ENCODE data around the gene H2BK1.

H2BK1 gene

DNA sequence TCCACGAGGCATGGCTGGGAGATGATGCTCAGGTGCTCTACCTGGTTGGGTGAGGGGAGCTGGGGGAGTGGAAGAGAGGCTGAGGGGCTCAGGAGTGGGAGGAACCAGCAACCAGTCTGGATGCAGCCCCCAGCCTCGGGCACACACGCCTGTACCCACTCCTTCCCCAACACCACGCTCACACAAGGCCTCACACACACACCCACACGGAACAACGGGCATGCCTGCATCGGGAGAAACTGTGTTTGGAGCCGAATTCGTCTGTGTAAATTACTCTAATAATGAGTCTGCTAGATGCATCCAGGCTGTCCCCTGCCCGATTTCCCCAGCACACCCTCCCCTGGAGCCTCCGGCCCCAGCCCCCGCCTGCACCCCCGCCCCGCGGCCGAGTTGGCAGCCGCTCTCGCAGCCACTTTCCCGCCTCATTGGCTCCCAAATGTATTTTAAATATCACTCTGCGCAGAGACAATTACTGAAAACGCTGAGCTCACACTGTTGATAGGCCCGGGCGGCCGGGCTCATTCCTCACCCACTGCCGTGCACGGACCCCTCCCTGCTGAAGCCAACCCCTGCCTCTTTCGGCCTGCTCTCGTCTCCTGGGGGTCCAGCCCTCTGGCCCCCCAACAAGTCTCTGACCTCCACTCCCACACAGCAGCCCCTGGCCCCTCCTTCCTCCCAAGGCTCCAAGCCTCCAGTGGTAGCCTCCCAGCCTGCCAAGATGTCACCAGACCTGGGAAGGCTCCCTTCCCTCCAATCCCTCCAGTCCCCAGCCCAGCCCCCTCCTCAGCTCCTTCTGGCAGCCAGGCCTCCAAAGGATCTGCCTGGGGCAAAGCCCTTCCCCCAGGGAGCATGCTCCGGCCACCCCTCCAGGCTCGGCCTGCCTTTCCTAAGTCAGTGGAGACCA is 11.1 kb downstream of the H2BK1 start:
- DNase-seq, result peak; percentile 71 to 81

DNA sequence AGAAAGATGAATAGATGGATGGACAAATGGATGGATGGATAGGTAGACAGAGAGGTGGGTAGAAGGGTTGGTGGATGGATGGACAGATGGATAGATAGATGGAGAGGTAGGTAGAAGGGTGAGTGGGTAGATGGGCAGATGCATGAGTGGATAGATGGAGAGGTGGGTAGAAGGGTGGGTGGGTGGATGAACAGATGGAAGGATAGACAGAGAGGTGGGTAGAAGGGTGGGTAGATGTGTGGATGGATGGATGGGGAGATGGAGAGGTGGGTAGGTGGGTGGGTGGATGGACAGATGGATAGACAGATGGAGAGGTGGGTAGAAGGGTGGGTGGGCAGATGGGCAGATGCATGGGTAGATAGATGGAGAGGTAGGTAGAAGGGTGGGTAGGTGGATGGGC is 12.4 kb downstream of the H2BK1 start:
- no peak for DNase-seq

DNA sequence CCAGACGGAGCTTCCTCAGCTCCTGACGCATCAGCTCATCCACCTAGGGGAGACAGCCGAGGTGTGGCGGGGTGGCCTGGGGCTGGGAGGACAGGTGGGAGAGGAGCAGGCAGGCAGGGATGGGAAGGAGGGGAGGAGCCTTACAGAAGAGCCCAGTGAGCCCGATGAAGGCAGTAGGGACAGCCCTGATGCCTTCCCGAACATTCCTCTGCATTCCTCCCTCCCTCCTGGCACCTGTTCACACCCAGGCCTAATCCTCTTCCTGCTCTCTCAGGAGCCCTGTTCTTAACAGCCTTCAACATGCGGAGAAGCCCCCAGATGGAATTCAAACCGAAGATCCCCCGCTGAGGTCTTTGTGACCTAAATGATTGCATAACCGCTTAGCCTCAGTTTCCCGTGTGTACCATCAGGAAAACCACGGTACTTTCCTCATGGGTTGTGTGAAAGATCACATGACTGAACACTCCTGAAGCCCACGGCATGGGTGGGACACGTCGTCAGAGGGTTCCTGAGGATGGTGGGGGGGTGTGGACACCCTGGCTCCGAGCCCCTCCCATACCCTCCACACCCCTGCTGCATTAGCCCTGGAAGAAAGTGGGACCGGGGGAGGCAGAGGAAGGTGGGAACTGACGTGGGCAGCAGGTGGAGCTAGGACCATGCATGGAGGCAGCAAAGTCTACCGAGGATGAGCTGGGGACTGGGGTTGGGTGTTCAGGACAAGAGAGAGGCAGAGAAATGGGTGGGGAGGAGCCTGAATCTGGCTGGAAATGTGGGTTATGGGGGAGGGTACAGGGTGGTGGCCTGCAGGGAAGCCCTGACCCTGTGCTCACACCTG is 14.5 kb downstream of the H2BK1 start:
- DNase-seq, result no peak

DNA sequence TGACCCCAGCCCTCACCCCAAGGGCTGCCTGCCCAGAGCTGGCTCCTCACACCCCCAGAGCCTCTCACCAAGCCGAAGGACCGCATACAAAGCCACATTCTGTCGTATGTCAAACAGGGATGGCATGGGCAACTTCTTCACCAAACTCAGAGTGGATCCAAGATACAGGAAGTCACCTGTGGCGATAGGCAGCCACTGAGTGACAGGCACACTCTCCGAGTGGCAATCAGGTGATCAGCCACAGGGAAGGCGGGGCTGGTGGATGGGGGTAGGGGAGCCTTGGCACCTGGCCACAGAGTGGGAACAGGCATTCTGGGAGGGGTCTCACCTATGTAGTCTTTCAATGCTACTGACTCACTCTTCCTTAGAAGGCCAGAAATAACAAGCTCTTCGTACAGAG is 16.1 kb downstream of the H2BK1 start:
- DNase-seq, result no peak

DNA sequence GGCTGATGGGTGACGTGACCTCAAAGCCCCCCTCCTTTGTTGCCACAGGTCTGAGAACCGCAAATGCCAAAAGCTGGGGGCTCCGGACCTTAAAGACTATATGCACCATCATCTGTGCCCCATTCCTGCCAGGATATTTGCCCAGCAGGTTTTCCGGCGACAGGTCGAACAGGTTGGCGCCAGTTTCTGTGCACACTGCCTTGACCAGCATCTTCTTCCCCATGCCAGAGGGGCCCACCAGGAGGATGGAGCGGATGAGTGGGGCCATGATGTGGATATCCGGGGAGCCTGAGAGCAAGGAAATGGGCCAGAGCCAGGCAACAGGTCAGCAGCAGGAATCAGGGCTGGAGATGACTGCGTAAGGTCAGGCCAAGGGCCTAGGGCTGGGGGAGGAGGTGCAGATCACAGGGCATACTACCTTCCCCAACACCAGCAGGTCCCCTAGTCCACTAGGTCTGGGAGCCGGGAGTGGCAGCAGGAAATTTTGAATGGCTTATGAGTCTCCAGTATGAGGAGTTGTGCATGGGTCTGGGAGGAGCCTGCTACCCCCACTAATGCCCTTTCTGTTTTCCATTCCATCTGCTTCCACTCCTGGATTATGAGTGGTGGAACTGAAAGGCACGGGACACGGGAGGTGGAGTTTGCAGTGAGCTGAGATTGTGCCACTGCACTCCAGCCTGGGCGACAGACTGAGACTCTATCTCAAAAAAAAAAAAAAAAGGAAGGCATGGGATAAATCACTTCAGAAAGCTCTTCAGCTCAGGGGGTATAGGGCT is 16.9 kb downstream of the H2BK1 start:
- no peak for DNase-seq

DNA sequence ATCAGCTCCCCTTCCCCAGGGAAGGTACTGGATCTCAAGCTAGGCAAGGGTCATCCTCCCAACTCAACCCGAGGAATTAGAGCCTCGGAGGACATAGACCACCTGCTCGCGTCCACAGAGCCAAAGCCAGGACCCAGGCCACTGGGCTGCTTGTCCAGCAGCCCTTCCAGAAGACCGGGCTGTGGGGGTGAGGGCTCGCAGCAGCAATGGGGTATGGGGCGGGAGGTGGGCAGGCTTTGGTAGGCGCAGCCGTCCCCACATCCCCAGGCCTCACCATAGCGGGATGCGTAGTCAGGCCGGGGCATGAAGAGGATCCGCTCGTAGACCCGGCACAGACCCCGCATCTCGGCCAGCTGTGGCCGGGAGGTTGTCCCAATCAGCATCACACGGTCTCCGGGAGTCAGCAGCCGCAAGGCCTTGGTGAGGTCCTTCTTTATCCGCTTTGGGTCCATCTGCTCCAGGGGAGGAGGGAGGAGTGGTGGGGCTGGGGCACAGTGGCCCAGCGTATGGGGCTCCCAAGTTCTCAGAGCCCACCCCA is 18.2 kb downstream of the H2BK1 start:
- DNase-seq, result no peak

DNA sequence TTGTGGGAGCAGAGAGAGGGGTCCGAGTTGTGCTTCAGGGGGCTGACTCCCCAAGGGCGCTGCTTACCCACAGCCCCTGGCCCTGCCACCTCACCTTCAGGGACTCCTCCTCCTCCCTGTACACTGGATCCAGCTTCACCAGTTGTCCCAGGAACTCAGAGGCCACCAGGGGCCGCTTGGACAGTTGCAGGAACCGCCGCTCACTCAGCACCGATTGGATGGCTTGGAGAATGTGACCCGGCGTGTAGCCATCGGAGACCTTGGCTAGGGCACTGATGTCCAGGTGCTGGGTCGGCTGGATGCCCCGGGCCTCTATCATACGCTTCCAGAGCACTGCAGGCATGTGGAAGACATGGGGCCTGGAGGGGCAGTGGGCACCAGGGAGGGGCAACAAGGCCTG is 18.7 kb downstream of the H2BK1 start:
- DNase-seq, result no peak

DNA sequence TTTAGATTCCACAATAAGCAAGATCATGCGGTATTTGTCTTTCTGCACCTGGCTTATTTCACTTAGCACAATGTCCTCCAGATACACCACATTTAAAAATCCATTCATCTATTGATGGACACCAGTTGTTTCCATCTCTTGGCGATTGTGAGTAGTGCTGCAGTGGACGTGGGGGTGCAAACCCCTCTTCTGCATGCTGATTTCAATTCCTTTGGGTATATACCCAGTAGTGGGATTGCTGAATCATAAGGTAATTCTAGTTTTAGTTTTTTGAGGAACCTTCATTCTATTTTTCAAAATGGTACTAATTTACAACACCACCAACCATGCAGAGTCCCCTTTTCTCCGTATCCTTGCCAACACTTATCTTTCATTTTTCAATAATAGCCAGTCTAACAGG is 21.2 kb downstream of the H2BK1 start:
- DNase-seq, result no peak

DNA sequence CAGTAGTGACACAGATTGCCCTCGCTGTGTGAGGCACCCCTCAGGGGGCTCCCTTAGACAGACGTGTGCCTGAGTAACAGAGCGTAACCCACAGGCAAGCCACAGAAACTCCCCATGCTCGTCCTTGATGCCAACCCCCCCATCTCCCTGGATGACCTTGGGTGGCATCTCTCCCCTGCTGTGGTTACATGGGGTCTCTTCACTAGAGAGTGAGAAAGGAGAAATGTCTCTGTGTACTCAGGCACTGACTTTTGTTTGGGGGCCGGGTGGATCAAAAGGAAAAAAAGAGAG is 22.1 kb downstream of the H2BK1 start:
- no peak for DNase-seq

DNA sequence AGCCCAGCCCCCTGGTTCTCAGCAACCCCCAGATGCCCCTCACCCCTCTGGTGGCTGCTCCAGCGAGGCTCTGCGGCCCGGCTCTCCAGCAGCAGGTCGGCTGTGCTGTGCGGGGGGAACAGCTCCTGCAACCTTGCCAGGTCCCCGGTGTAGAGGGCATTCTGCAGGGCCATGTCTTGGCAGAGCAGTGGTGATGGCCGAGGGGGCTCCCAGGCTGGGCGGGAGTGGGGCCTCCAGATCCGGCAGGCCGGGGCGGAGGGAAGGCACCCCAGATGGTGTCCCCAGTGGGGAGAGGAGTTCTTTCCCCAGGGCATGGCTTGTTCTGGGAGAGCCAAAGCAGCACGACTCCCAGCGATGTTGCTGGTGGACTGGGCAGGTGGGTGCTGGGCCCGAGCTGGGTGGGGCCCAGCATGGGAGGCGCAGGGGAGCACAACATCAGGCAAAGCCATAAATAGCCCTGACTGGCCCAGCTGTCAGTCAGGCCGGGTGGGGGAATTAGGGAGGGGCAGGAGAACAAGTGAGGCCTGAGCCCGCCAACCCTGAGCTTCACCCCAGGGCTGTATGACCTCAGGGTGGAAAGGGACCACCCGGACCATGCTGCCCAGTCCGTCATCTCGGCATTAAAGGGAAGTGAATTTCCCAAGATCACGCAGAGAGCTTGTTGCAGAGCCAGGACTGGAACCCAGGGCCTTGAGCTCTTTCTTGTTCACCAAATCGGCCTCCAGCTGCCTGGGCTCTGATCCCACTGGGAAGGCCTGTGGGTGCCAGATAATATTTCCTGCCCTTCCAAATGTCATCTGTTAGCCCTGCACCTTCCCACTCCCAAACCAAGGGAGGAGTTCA is 22.7 kb downstream of the H2BK1 start:
- DNase-seq, result no peak

DNA sequence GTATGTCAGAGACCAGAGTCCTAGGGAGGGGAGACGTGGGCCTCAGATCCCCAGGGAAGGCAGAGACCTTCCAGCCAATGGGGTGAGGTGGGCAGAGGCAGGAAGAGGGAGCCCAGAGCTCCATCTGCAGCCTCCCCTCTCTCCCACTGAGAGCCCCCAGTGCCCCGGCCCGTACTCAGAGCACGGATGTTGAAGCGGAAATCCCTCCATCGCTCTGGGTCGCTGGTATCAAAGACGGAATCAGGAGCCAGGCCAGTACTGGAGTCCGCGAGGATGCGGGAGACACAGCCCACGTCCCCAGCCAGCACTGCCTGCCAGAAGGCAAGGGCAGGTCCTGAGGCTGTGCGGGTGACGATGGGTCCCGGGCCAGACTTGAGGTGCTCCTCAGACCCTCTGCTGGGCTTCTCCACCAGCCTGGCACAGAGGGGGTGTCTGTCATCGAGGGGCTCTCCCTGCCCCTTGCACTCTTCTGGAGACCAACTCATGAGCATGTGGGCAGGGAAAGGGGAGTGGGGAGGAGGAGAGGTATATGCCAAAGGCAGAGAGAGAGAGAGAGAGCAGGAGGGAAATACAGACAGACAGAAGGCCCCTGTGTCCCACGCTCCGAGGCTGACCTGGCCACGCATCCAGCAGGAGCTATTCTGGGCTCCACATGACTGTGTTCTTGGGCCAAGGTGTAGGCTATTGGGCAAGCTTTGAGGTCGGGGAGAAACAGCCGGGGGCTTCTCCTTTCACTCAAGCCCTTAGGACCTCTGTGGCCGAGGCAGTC is 23.5 kb downstream of the H2BK1 start, which contains the start of gene ASB10:
TSS of gene ASB10 (minus strand) at position 611 of the 769 bp plus-strand sequence. CDS start at position 491, 120 bp downstream.
- DNase-seq, result no peak

DNA sequence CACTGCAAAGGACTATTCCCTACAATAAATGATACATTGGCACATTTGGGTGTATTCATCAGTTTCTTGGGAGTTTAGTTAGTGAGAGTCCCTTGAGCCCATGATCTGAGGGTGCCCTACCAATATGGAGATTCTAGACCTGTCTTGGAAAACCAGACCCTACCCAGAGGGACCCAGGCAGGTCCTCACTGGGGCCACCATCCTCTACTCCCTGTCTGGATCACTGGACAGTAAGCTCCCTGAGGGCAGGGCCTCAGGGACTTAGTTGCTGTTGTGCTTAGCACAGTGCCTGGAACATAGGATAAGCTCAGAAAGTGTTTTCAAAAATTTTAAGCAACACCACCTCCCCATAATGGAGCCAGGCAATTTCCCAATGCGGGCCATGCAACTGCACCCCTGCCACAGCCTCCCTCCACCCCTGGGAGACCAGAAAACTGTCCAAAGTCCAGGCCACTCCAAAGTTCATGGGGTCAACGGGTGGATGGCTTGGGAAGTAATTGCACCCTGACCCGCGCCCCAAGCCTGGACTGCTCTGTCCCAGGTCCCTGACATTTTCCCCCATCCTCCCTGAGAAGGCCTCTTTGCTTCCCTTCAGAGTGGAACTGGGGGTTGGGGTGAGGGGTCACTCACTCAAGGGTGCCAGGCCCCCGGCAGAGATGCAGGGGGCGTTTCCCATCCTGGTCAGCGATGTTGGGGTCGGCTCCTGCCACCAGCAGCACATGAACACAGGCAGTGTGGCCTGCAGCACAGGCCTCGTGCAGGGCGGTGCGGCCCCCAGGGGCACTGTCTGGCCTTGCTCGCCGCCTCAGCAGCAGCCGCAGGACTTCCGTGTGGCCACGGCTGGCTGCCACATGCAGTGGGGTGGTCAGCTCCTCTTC is 24.3 kb downstream of the H2BK1 start:
- no peak for DNase-seq

DNA sequence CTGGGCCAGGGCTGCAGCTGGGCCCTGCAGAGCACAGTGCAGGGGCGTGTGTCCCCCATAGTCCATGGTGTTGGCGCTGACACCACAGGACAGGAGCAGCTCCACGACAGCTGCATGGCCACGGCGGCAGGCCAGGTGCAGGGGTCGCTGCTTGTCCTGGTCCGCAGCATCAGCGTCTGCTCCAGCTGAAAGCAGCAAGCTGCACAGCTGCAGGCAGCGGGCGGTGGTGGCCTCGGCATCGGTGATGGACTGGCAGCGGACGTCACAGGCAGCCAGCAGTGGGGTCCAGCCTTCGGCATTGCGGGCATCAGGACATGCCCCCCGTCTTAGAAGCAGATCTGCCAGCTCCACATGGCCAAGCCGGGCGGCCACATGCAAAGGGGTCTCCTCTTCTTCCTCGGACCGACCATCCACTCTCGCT is 29.3 kb downstream of the H2BK1 start:
- no peak for DNase-seq

DNA sequence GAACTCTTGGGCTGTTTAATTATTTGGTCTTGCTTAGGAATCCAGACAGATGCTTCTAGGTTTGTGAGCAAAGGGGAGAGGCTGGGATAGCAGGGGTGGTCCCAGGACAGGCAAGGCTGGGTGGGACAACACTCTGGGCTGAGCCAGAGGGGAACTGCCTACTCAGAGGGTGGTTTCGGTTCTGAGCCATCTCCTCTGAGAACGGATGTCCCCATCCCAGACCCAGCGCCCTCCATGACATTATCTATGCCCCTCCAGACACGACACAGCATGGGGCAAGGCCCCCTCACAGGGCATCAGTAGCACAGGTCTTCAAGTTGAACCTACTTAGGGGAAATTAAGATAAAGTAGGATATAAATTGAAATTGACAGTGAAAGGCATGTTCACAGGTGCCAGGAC is 30.3 kb downstream of the H2BK1 start:
- no peak for DNase-seq

DNA sequence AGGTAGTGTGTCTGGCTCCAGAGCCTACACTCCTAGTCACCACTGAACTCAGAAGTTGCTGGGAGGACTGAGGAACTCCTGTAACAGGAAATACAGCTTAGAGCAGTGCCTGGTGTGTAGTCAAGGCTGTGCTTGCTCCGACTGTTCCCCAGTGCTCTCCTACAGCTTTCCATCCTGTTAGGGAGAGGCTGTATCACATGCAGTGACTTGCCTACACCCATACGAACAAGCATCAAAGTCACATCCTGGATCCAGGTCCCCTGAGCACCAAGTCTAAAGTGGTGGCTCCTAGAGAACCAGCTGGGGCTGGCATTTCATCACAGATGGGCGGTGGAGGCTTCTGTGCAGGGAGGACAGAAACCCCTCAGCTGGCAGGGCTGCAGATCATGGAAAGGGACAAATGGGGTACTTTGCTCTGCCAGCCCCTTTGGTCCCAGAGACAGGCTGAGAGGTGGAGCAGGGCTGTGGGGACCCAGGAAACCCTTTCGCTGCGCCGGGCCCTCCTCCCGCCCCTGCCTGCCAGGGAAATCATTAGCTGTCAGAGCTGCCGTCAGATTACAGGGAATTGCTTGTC is 30.9 kb downstream of the H2BK1 start:
- no peak for DNase-seq

DNA sequence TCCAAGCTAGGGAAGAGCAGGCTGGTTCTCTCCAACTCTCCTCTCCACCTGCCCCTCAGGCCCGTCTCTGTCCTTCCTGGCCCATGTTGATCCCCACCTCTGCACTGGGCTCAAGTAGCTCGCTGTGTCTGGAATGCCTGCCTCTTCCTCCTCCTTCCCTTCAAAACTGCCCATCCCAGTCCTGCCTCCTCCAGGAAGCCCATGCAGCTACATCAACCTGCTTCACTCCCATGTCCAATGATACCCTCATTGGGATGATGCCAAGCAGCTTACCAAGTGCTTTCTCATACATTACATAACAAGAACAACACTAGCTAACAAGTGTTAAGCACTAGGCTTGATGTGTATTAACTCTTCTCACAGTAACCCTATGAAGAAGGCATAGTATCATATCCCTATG is 31.5 kb downstream of the H2BK1 start:
- no peak for DNase-seq

DNA sequence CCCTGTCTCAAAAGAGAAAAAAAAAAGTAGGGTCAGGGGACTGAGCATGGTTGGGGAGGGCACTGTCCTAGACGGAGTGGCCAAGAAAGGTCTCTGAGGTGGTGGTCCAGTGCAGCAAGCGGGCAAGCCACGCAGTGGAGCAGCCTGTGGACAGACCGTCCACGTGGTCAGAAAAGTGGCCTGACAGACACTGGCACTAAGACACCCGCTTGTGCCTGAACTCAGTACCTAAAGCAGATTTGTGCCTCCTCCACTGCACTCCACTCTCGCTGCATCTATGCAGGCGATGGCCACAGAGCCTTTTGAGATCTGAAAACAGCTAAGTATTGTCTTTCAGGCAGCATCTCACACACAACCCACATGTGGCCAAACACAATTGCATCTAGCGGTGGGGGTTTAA is 32.1 kb downstream of the H2BK1 start:
- DNase-seq, result no peak

DNA sequence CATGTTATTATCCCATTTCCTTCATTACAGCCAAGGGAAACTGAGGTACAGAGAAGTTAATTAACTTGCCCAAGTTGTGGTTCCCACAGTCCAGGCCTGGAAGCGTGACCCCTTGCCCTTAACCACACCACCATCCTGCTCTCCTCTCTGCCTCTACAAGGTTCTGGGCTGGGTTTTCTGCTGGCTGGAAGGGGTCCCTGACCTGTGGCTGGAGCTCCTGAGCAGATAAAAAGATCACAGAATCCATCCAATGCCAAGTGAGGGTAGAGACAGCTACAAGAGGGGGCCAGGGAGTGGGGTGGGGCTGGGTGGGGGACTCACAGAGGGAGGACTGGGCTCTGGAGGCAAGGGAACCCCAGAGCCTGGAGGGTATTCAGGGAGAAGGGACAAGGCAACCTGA is 33.0 kb downstream of the H2BK1 start:
- no peak for DNase-seq

DNA sequence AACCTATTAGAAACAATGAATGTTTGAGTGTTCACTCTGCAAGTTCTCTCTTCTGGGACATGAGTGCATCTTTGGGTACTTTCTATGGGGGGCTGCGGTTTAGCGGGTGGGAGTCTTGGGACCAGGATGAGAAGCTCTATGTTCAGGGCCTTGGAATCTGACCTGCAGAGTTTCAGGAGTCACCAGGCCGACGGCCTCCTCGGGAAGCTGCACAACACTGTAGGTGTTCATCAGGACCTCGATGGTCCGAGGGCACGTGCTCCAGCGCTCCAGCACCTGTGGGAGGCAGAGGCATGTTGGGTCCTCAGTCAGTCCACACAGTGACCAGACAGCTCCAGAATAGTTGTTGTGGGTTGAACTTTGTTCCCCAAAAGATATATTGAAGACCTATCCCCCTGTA is 33.9 kb downstream of the H2BK1 start:
- no peak for DNase-seq

DNA sequence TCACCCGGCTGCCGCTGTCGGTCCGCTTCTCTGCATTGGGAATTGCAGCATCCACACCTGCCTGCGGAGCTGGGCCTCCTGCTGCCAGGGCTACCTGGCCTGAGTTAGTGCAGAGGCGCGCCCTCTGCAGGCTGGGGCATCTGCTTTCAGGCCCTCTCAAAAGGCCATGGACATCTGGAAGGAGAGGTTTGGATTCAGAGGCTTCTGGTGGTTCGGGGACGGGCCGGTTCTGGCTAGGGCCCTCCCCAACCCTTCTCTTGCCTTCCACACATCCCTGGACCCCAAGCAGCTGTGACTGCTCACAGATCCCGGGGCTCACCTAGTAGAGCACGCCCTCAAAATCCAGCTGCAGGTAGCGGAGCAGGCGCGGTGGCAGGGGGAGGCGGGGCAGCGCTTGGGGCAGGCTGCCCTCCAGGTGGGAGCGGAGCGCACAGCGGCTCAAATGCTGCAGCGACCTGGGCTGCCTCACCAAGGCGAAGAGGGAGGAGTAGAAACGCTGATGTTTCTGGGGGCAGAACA is 34.4 kb downstream of the H2BK1 start:
- no peak for DNase-seq
